Transverse colon (tissue), 4 donors: ENCODE data around the gene SMOC1. TPM values are rescaled to one million over a fixed set of nuclear protein-coding genes. Genes with fewer than 3 reads are reported as not detected.

Source experiments
- DNase-seq: peaks from one replicate; pipeline ENCODE4 v3.0.0-alpha.2; 2019
- H3K27ac ChIP-seq, 4 donors: fragments of 200-600 bp; sonication (generic); 2 replicates each; pipeline ENCODE4 v1.5.1; 2016 to 2018; ENCODE audit warnings: inconsistent platforms in 4 of 4
- H3K27me3 ChIP-seq: fragments of 200-600 bp; sonication (generic); 2 replicates; pipeline ENCODE4 v1.5.1; 2017; ENCODE audit warnings: inconsistent platforms
- H3K36me3 ChIP-seq, 4 donors: fragments of 200-600 bp; sonication (generic); 2 replicates each; pipeline ENCODE4 v1.5.1; 2017 to 2019; ENCODE audit warnings: inconsistent platforms in 4 of 4
- H3K4me1 ChIP-seq, 4 donors: fragments of 200-600 bp; sonication (generic); 2 replicates each; pipeline ENCODE4 v1.5.1; 2017 to 2020; ENCODE audit warnings: inconsistent platforms in 4 of 4
- H3K4me3 ChIP-seq, 4 donors: fragments of 200-600 bp; sonication (generic); 1 replicate in 1 of 4; 2 replicates in 3 of 4; pipeline versions ENCODE4 v1.5.1 to v1.6.1; 2017 to 2019; ENCODE audit warnings: inconsistent platforms in 4 of 4
- H3K9me3 ChIP-seq, 2 donors: fragments of 200-600 bp; sonication (generic); 2 replicates each; pipeline ENCODE4 v1.5.1; 2017 to 2019; ENCODE audit warnings: inconsistent platforms in 2 of 2
- EP300 ChIP-seq: sonication (generic); formaldehyde crosslinking; IDR thresholded peaks from one replicate; pipeline ENCODE4 v1.6.1; 2017; ENCODE audit warnings: antibody characterized with exemption, low read depth
- POLR2A ChIP-seq: fragments of 450-650 bp; IDR thresholded peaks from one replicate; pipeline ENCODE4 v1.6.1; 2016; ENCODE audit warnings: antibody characterized with exemption, mild to moderate bottlenecking, moderate library complexity
- POLR2AphosphoS5 ChIP-seq, 3 donors: sonication (generic); formaldehyde crosslinking; IDR thresholded peaks; one replicate each; pipeline ENCODE4 v1.6.1; 2016; ENCODE audit warnings: antibody characterized with exemption in 3 of 3
- WGBS, 2 donors: methylation state at CpG; one replicate each; pipeline ENCODE4 v1.1.5; 2018; ENCODE audit warnings: low coverage in 1 of 2; 5-methylcytosine and 5-hydroxymethylcytosine counted together
- in situ Hi-C, 4 donors: fragments of 200-750 bp; cut with MboI; loops; one replicate each; pipeline versions ENCODE4 v1.15.0 to v1.15.1; 2017; ENCODE audit warnings: low sequenced_read_pairs in 3 of 4, low pct_ligation_motif_present in 1 of 4, low pct_unique_long_range_greater_than_20kb in 1 of 4
- intact Hi-C: fragments of 100-400 bp; cut with DNase I; formaldehyde crosslinking; loops from one replicate; pipeline ENCODE4 v1.15.1; 2023; ENCODE audit warnings: low total_unique reads
- total RNA-seq, 4 donors: library from RNA; depleted of rRNA; stranded (reverse); fragments of >200 nt; gene quantifications; one replicate each; pipeline ENCODE4 v1.1.0, GENCODE V29; 2016
- TF ChIP-seq, protein P1 (sequence below), 5 experiments: fragments of 200-600 bp in 3 of 5; fragments of 450-650 bp in 2 of 5; sonication (generic) in 3 of 5; IDR thresholded peaks; 1 replicate in 2 of 5; 2 replicates in 3 of 5; pipeline ENCODE4 v1.5.1; 2016 to 2017; ENCODE audit warnings: antibody characterized with exemption in 5 of 5, inconsistent platforms in 3 of 5, mild to moderate bottlenecking in 2 of 5, moderate library complexity in 1 of 5

Gene SMOC1
- total RNA-seq, 4 donors from 2014 or later = 0.82 to 1.3 TPM; not detected in 2

DNA sequence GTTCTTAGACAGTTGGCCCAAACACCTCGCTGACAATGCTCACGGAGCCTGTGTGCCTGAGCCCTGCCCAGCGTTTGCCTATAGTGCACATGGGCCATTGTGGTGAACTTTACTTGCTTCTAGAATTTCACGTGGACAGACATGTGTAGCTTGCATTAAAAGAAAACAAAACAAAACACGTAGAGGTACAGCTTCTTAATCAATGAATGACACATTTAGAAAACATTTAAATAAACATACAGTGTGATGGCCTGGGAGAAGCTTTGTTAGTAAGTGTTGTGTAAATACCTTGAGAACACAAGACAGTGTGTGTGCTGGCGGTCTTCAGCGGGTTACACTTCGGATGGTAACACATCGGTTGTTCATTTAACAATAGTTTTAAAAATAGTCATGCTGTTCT lies 38.1 kb downstream of the SMOC1 start:
- DNase-seq = no peak
- no peaks in the 10 kb centered on the region for H3K27me3 ChIP-seq
- no peaks in the 10 kb centered on the region for H3K36me3 ChIP-seq
- H3K27ac ChIP-seq = no peak overlapping the region
- H3K4me1 ChIP-seq = no peaks in the 10 kb centered on the region
- in situ Hi-C loops (no loop called here), intact Hi-C loops (no loop called here)
- no peak for TF ChIP-seq EP300
- TF ChIP-seq, protein P1, sequence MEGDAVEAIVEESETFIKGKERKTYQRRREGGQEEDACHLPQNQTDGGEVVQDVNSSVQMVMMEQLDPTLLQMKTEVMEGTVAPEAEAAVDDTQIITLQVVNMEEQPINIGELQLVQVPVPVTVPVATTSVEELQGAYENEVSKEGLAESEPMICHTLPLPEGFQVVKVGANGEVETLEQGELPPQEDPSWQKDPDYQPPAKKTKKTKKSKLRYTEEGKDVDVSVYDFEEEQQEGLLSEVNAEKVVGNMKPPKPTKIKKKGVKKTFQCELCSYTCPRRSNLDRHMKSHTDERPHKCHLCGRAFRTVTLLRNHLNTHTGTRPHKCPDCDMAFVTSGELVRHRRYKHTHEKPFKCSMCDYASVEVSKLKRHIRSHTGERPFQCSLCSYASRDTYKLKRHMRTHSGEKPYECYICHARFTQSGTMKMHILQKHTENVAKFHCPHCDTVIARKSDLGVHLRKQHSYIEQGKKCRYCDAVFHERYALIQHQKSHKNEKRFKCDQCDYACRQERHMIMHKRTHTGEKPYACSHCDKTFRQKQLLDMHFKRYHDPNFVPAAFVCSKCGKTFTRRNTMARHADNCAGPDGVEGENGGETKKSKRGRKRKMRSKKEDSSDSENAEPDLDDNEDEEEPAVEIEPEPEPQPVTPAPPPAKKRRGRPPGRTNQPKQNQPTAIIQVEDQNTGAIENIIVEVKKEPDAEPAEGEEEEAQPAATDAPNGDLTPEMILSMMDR (IDR thresholded peaks at IDR 0.05) = no peak
- no peak for TF ChIP-seq POLR2A
- no peak for TF ChIP-seq POLR2AphosphoS5 (IDR thresholded peaks at IDR 0.05)
- H3K9me3 ChIP-seq = no peaks in the 10 kb centered on the region
- H3K4me3 ChIP-seq = no peak overlapping the region
- WGBS, 2 donors = 77 to 87% methylated on average over 7 to 9 of the region's 9 CpGs

DNA sequence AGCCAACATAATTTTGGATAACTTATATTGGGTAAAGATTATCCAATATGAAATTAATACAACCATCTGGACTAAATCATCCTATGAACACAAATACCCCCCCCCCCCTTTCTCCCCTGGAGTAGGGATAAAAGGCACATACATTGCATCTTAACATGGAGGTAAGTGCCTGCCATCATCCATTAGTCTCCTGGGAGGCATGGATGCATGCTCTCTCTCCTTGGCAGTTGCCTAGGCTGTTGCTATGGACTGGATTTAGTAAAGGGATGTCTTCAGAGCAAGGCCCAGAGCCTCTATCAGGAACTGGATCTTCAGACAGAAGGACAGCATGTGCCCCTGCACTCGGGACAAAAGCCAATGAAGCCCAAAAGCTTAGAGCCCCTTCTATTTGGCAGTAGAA lies 40.6 kb downstream of the SMOC1 start:
- H3K9me3 ChIP-seq = no peaks in the 10 kb centered on the region

DNA sequence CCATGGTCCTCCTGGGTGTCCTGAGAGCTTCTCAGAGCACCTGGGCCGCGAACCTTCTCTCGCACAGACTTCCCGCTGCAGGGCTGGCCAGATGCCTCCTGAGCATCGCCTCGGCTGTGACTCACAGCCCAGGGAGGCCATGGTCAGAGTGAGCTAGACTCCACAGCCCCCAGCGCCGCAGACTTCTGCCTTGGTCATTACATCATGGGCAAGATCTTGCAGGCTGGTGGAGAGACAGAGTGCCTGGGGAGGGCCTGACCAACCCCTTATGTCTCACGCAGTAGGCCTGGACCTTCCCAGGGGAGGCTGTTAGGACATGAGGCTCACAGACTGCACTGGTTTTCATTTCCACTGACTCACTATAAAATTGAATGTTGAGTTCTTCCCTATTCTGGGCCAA lies 41.8 kb downstream of the SMOC1 start:
- no peak for TF ChIP-seq POLR2A
- TF ChIP-seq EP300 = no peak
- TF ChIP-seq POLR2AphosphoS5 (IDR thresholded peaks at IDR 0.05) = no peak
- TF ChIP-seq, protein P1 (IDR thresholded peaks at IDR 0.05) = no peak
- intact Hi-C loops = no loop called here
- Histone ChIP-seq H3K27ac (no peak overlapping the region), H3K27me3 (no peaks in the 10 kb centered on the region), H3K4me1 (no peaks in the 10 kb centered on the region), H3K36me3 (no peaks in the 10 kb centered on the region), H3K9me3 (no peaks in the 10 kb centered on the region), H3K4me3 (no peak overlapping the region)
- DNase-seq = no peak
- 89% methylated on average over 7 of the region's 9 CpGs; no CpG with 5 or more reads in 1 of the 2 donors for WGBS, 2 donors
- in situ Hi-C loops = no loop called here

More for the DNA sequence above, 40.6 kb downstream of the SMOC1 start:
- DNase-seq = no peak
- no peaks in the 10 kb centered on the region for H3K36me3 ChIP-seq
- in situ Hi-C loops = no loop called here
- no peaks in the 10 kb centered on the region for H3K4me1 ChIP-seq
- no peak overlapping the region for H3K27ac ChIP-seq
- no peaks in the 10 kb centered on the region for H3K27me3 ChIP-seq
- intact Hi-C loops = no loop called here
- 78% methylated on average over 1 of the region's 1 CpG; no CpG with 5 or more reads in 1 of the 2 donors for WGBS, 2 donors
- no peak for TF ChIP-seq POLR2A
- TF ChIP-seq, protein P1 (IDR thresholded peaks at IDR 0.05) = no peak
- TF ChIP-seq EP300 = no peak
- no peak for TF ChIP-seq POLR2AphosphoS5 (IDR thresholded peaks at IDR 0.05)
- H3K4me3 ChIP-seq = no peak overlapping the region

DNA sequence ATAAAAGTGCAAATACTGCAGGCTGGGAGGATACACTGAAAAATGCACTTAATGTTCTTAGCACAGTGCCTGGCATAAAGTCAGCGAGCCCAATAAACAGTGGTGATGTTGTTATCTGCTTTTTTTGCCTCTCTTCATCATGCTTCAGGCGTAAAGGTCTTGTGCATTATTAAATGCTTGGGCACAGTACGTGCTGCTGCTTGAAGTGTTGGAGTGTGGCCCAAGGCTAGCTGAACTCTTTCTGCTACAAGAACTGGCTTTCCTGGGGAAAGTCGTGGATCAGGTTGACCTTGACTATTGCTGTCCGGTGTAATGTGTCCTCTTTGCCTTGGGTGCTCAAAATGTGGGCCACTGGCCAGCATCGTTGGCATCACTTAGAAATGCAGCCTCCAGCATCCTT lies 43.0 kb downstream of the SMOC1 start:
- Histone ChIP-seq H3K27me3 (no peaks in the 10 kb centered on the region), H3K27ac (no peak overlapping the region), H3K4me3 (no peak overlapping the region), H3K36me3 (no peaks in the 10 kb centered on the region), H3K9me3 (no peaks in the 10 kb centered on the region), H3K4me1 (no peaks in the 10 kb centered on the region)
- TF ChIP-seq EP300 = no peak
- TF ChIP-seq POLR2AphosphoS5 (IDR thresholded peaks at IDR 0.05) = no peak
- no peak for TF ChIP-seq POLR2A
- TF ChIP-seq, protein P1 (IDR thresholded peaks at IDR 0.05) = no peak
- in situ Hi-C loops = no loop called here
- intact Hi-C loops = no loop called here
- 72% methylated on average over 6 of the region's 6 CpGs; no CpG with 5 or more reads in 1 of the 2 donors for WGBS, 2 donors
- DNase-seq = no peak
